ENCODE results near the gene NEU3. TPM values are rescaled to one million over a fixed set of nuclear protein-coding genes. Genes with fewer than 3 reads are reported as not detected.

The NEU3 gene
- total RNA-seq, 1 experiment from 2014 or later, result 19.3 TPM

- Histone ChIP-seq H3K4me1 (peaks cover 5% of the 10 kb centered on the region), H3K4me3 (ENCODE audit: low read depth, low read length) (peak overlapping the region; percentile 71), H3K36me3 (ENCODE audit: control insufficient read depth, insufficient read depth, low read length) (peaks cover 2% of the 10 kb centered on the region; the same call in 1 of the 2 replicates), H3K27me3 (replicated peaks; ENCODE audit: control insufficient read depth, insufficient read depth, low read length) (no peaks in the 10 kb centered on the region), H3K9me3 (no peaks in the 10 kb centered on the region)
- H3K4me1 Mint-ChIP-seq (ENCODE audit: low read depth, unreplicated experiment), result no peaks in the 10 kb centered on the region
- intact Hi-C loops (cut with micrococcal nuclease; ENCODE audit: unreplicated experiment), result no loop called here
- TF ChIP-seq CTCF (IDR thresholded peaks at IDR 0.05; ENCODE audit: insufficient read depth in 1 of 2, low read depth in 1 of 2, low read length in 1 of 2, severe bottlenecking in 1 of 2, unreplicated experiment in 1 of 2), result no peak
- peaks cover 29% of the 10 kb centered on the region for H3K36me3 Mint-ChIP-seq (ENCODE audit: insufficient read depth, unreplicated experiment)
- H3K27me3 Mint-ChIP-seq (ENCODE audit: insufficient read depth, unreplicated experiment), result no peaks in the 10 kb centered on the region
- ChIA-PET CTCF (no interaction called here), POLR2A (no interaction called here)
- H3K27ac Mint-ChIP-seq (ENCODE audit: unreplicated experiment), result peak overlapping the region; percentile 99
- DNase-seq, result no peak
- H3K9me3 Mint-ChIP-seq (ENCODE audit: unreplicated experiment), result no peaks in the 10 kb centered on the region
- no TSS peak for BruUV-seq (replicated peaks)
- H3K4me3 Mint-ChIP-seq (ENCODE audit: unreplicated experiment), result peak overlapping the region; percentile 98
Observed at GRCh38 chr11:74950374-74950969, 38.3 kb upstream of the NEU3 start.

- H3K4me1 ChIP-seq, result peaks cover 5% of the 10 kb centered on the region
- Mint-ChIP-seq H3K9me3 (ENCODE audit: unreplicated experiment) (no peaks in the 10 kb centered on the region), H3K4me3 (ENCODE audit: unreplicated experiment) (no peak overlapping the region), H3K4me1 (ENCODE audit: low read depth, unreplicated experiment) (peaks cover 5% of the 10 kb centered on the region), H3K36me3 (ENCODE audit: insufficient read depth, unreplicated experiment) (peaks cover 29% of the 10 kb centered on the region), H3K27ac (ENCODE audit: unreplicated experiment) (no peak overlapping the region), H3K27me3 (ENCODE audit: insufficient read depth, unreplicated experiment) (no peaks in the 10 kb centered on the region)
- intact Hi-C loops (cut with micrococcal nuclease; ENCODE audit: unreplicated experiment), result no loop called here
- H3K4me3 ChIP-seq (ENCODE audit: low read depth, low read length), result no peak overlapping the region
- H3K36me3 ChIP-seq (ENCODE audit: control insufficient read depth, insufficient read depth, low read length), result peaks cover 2% of the 10 kb centered on the region; the same call in 1 of the 2 replicates
- POLR2A ChIA-PET, result no interaction called here
- no peak for TF ChIP-seq CTCF (IDR thresholded peaks at IDR 0.05; ENCODE audit: insufficient read depth in 1 of 2, low read depth in 1 of 2, low read length in 1 of 2, severe bottlenecking in 1 of 2, unreplicated experiment in 1 of 2)
- CTCF ChIA-PET, result no interaction called here
- no TSS peak for BruUV-seq (replicated peaks)
- DNase-seq, result no peak
- H3K27me3 ChIP-seq (replicated peaks; ENCODE audit: control insufficient read depth, insufficient read depth, low read length), result no peaks in the 10 kb centered on the region
- no peaks in the 10 kb centered on the region for H3K9me3 ChIP-seq
Observed at GRCh38 chr11:74951226-74951625, 37.5 kb upstream of the NEU3 start.

GRCh38 chr11:74952752-74953151, 36.0 kb upstream of the NEU3 start:
- ChIA-PET CTCF (no interaction called here), POLR2A (interaction anchor here (0.6 kb wide), 1 partner anchor 28 kb away, joined by 3 read pairs; no protein-coding TSS in a partner anchor)
- TF ChIP-seq CTCF (IDR thresholded peaks at IDR 0.05; ENCODE audit: insufficient read depth in 1 of 2, low read depth in 1 of 2, low read length in 1 of 2, severe bottlenecking in 1 of 2, unreplicated experiment in 1 of 2), result no peak
- no peak for DNase-seq
- intact Hi-C loops (cut with micrococcal nuclease; ENCODE audit: unreplicated experiment), result no loop called here
- H3K27me3 ChIP-seq (replicated peaks; ENCODE audit: control insufficient read depth, insufficient read depth, low read length), result no peaks in the 10 kb centered on the region
- H3K4me3 ChIP-seq (ENCODE audit: low read depth, low read length), result no peak overlapping the region
- peaks cover 2% of the 10 kb centered on the region; the same call in 1 of the 2 replicates for H3K36me3 ChIP-seq (ENCODE audit: control insufficient read depth, insufficient read depth, low read length)
- Mint-ChIP-seq H3K4me1 (ENCODE audit: low read depth, unreplicated experiment) (peaks cover 10% of the 10 kb centered on the region), H3K36me3 (ENCODE audit: insufficient read depth, unreplicated experiment) (peaks cover 29% of the 10 kb centered on the region), H3K9me3 (ENCODE audit: unreplicated experiment) (no peaks in the 10 kb centered on the region), H3K27ac (ENCODE audit: unreplicated experiment) (no peak overlapping the region), H3K27me3 (ENCODE audit: insufficient read depth, unreplicated experiment) (no peaks in the 10 kb centered on the region), H3K4me3 (ENCODE audit: unreplicated experiment) (no peak overlapping the region)
- BruUV-seq (replicated peaks), result no TSS peak
- no peaks in the 10 kb centered on the region for H3K9me3 ChIP-seq
- H3K4me1 ChIP-seq, result peaks cover 5% of the 10 kb centered on the region
